HEK293 (cell line): Measurements from ENCODE around the gene CNTN2.

Source experiments
- CTCF ChIA-PET: fragments of 350-600 bp; formaldehyde crosslinking; extraction: SDS; loops from one replicate; lab custom pipeline; 2021; ENCODE audit warnings: antibody characterized with exemption; lab: Yijun Ruan, JAX
- POLR2A ChIA-PET: fragments of 300-600 bp; formaldehyde crosslinking; extraction: SDS; loops from one replicate; lab custom pipeline; 2020; ENCODE audit warnings: antibody characterized with exemption, inconsistent platforms; lab: Yijun Ruan, JAX
- H3K27ac ChIP-seq: fragments of 200-500 bp; sonication (Bioruptor generic); 2 replicates; pipeline ENCODE4 v1.5.1; 2014; ENCODE audit warnings: low read depth, low read length, control low read depth, inconsistent platforms; ENCODE audit errors: extremely low read depth
- H3K36me3 ChIP-seq, 2 experiments: fragments of 200-500 bp in 1 of 2; sonication (Bioruptor generic) in 1 of 2; 1 replicate in 1 of 2; 2 replicates in 1 of 2; pipeline ENCODE4 v1.5.1; 2014 to 2017; ENCODE audit warnings: inconsistent platforms in 2 of 2, low read length in 2 of 2; ENCODE audit not compliant: control insufficient read depth in 2 of 2, insufficient read depth in 1 of 2
- H3K4me1 ChIP-seq: fragments of 200-500 bp; sonication (Bioruptor generic); 2 replicates; pipeline ENCODE4 v1.5.1; 2014; ENCODE audit warnings: mild to moderate bottlenecking, low read length, inconsistent platforms; ENCODE audit not compliant: control insufficient read depth, insufficient read depth
- H3K4me3 ChIP-seq: 2 replicates; pipeline ENCODE4 v1.5.1; 2011; ENCODE audit warnings: low read depth, mild to moderate bottlenecking, control low read depth, low read length, moderate library complexity
- H3K9me3 ChIP-seq: fragments of 200-500 bp; sonication (Bioruptor generic); 2 replicates; pipeline ENCODE4 v1.5.1; 2014; ENCODE audit warnings: low read depth, low read length, inconsistent platforms; ENCODE audit not compliant: control insufficient read depth, insufficient read depth
- FEZF1 ChIP-seq: fragments of 450-650 bp; formaldehyde crosslinking; IDR thresholded peaks from 2 replicates; pipeline ENCODE4 v1.5.1; 2016; ENCODE audit warnings: missing biosample characterization, missing genetic modification characterization
- GLI4 ChIP-seq: fragments of 450-650 bp; formaldehyde crosslinking; IDR thresholded peaks from 2 replicates; pipeline ENCODE4 v1.5.1; 2016; ENCODE audit warnings: missing biosample characterization, missing genetic modification characterization
- HIC1 ChIP-seq: fragments of 450-650 bp; formaldehyde crosslinking; IDR thresholded peaks from 2 replicates; pipeline ENCODE4 v1.5.1; 2016; ENCODE audit warnings: missing biosample characterization, missing genetic modification characterization
- HOXD13 ChIP-seq: sonication (generic); formaldehyde crosslinking; IDR thresholded peaks from 2 replicates; pipeline ENCODE4 v1.8.0; 2022; ENCODE audit warnings: missing genetic modification reagents, borderline replicate concordance
- INSM2 ChIP-seq: fragments of 450-650 bp; formaldehyde crosslinking; IDR thresholded peaks from 2 replicates; pipeline ENCODE4 v1.5.1; 2016; ENCODE audit warnings: missing biosample characterization, missing genetic modification characterization
- KLF17 ChIP-seq: fragments of 450-650 bp; formaldehyde crosslinking; IDR thresholded peaks from 2 replicates; pipeline ENCODE4 v1.5.1; 2016; ENCODE audit warnings: missing biosample characterization, missing genetic modification characterization
- ZBTB48 ChIP-seq: fragments of 450-650 bp; formaldehyde crosslinking; IDR thresholded peaks from 2 replicates; pipeline ENCODE4 v1.5.1; 2016; ENCODE audit warnings: missing biosample characterization, missing genetic modification characterization
- ZEB2 ChIP-seq: fragments of 450-650 bp; formaldehyde crosslinking; IDR thresholded peaks from 2 replicates; pipeline ENCODE4 v1.5.1; 2016; ENCODE audit warnings: missing biosample characterization, missing genetic modification characterization
- ZNF132 ChIP-seq: fragments of 450-650 bp; formaldehyde crosslinking; IDR thresholded peaks from 2 replicates; pipeline ENCODE4 v1.5.1; 2017; ENCODE audit warnings: missing biosample characterization, missing genetic modification characterization, borderline replicate concordance
- ZNF202 ChIP-seq: fragments of 450-650 bp; formaldehyde crosslinking; IDR thresholded peaks from 2 replicates; pipeline ENCODE4 v1.5.1; 2016; ENCODE audit warnings: missing biosample characterization, missing genetic modification characterization, borderline replicate concordance
- ZNF239 ChIP-seq: fragments of 450-650 bp; formaldehyde crosslinking; IDR thresholded peaks from 2 replicates; pipeline ENCODE4 v1.5.1; 2016; ENCODE audit warnings: missing biosample characterization, missing genetic modification characterization
- ZNF280C ChIP-seq: fragments of 450-650 bp; formaldehyde crosslinking; IDR thresholded peaks from 2 replicates; pipeline ENCODE4 v1.5.1; 2016; ENCODE audit warnings: missing biosample characterization, missing genetic modification characterization
- ZNF341 ChIP-seq: fragments of 450-650 bp; formaldehyde crosslinking; IDR thresholded peaks from 2 replicates; pipeline ENCODE4; 2016; ENCODE audit warnings: low read depth, missing biosample characterization, missing genetic modification characterization
- ZNF362 ChIP-seq: fragments of 450-650 bp; formaldehyde crosslinking; IDR thresholded peaks from 2 replicates; pipeline ENCODE4 v1.5.1; 2016; ENCODE audit warnings: missing biosample characterization, missing genetic modification characterization
- ZNF426 ChIP-seq: fragments of 450-650 bp; formaldehyde crosslinking; IDR thresholded peaks from 2 replicates; pipeline ENCODE4 v1.5.1; 2017; ENCODE audit warnings: missing biosample characterization, missing genetic modification characterization, mild to moderate bottlenecking, inconsistent platforms, moderate library complexity
- ZNF529 ChIP-seq: fragments of 450-650 bp; formaldehyde crosslinking; IDR thresholded peaks from 2 replicates; pipeline ENCODE4 v1.5.1; 2017; ENCODE audit warnings: missing genetic modification characterization, missing biosample characterization; ENCODE audit not compliant: insufficient replicate concordance
- ZNF560 ChIP-seq: fragments of 450-650 bp; formaldehyde crosslinking; IDR thresholded peaks from 2 replicates; pipeline ENCODE4 v1.5.1; 2017; ENCODE audit warnings: missing biosample characterization, missing genetic modification characterization, borderline replicate concordance
- ZNF610 ChIP-seq: fragments of 450-650 bp; formaldehyde crosslinking; IDR thresholded peaks from 2 replicates; pipeline ENCODE4 v1.5.1; 2016; ENCODE audit warnings: missing biosample characterization, missing genetic modification characterization, borderline replicate concordance
- ZNF76 ChIP-seq: fragments of 450-650 bp; formaldehyde crosslinking; IDR thresholded peaks from 2 replicates; pipeline ENCODE4; 2016; ENCODE audit warnings: low read depth, missing biosample characterization, missing genetic modification characterization, borderline replicate concordance
- ZNF777 ChIP-seq: fragments of 450-650 bp; formaldehyde crosslinking; IDR thresholded peaks from 2 replicates; pipeline ENCODE4 v1.5.1; 2017; ENCODE audit warnings: missing biosample characterization, missing genetic modification characterization, borderline replicate concordance
- ZSCAN30 ChIP-seq: fragments of 450-650 bp; IDR thresholded peaks from 2 replicates; pipeline ENCODE4 v1.5.1; 2018; ENCODE audit warnings: missing biosample characterization, mild to moderate bottlenecking, missing genetic modification characterization, moderate library complexity

Gene CNTN2

GRCh38 chr1:205003358-205004131, 39.5 kb upstream of the CNTN2 start:
- CTCF ChIA-PET = interaction anchor here (0.7 to 2.9 kb wide), 4 partner anchors 14 to 300 kb away, joined by 3 to 22 read pairs (median 4); no protein-coding TSS in a partner anchor

GRCh38 chr1:205004351-205004750, 38.7 kb upstream of the CNTN2 start:
- H3K36me3 ChIP-seq = no peaks in the 10 kb centered on the region
- H3K9me3 ChIP-seq = no peaks in the 10 kb centered on the region
- ChIA-PET CTCF (interaction anchor here (1.4 kb wide), 1 partner anchor 16 kb away, joined by 4 read pairs; no protein-coding TSS in a partner anchor), POLR2A (no interaction called here)
- H3K4me3 ChIP-seq = no peak overlapping the region
- TF ChIP-seq HIC1 (tag by site-specific recombination) = no peak
- no peak overlapping the region for H3K27ac ChIP-seq
- H3K4me1 ChIP-seq = no peaks in the 10 kb centered on the region

More at GRCh38 chr1:205003358-205004131, 39.5 kb upstream of the CNTN2 start:
- H3K36me3 ChIP-seq = no peaks in the 10 kb centered on the region
- peak; percentile 50; the same call in 1 of the 2 replicates for TF ChIP-seq FEZF1 (tag by site-specific recombination)
- no peak for TF ChIP-seq ZEB2
- TF ChIP-seq KLF17 (tag by site-specific recombination) = no peak
- H3K4me3 ChIP-seq = no peak overlapping the region
- H3K27ac ChIP-seq = no peak overlapping the region
- POLR2A ChIA-PET = no interaction called here
- H3K4me1 ChIP-seq = no peaks in the 10 kb centered on the region
- no peaks in the 10 kb centered on the region for H3K9me3 ChIP-seq

GRCh38 chr1:205008896-205009295, 34.1 kb upstream of the CNTN2 start:
- H3K4me1 ChIP-seq = no peaks in the 10 kb centered on the region
- no peaks in the 10 kb centered on the region for H3K9me3 ChIP-seq
- ChIA-PET POLR2A (no interaction called here), CTCF (interaction anchor here (0.6 kb wide), 1 partner anchor 409 kb away, joined by 3 read pairs; no protein-coding TSS in a partner anchor)
- TF ChIP-seq INSM2 (no peak), ZSCAN30 (tag by site-specific recombination) (no peak), ZNF560 (no peak), HOXD13 (CRISPR knock-in tag) (no peak), ZNF132 (tag by site-specific recombination) (no peak), ZBTB48 (no peak), ZNF202 (tag by site-specific recombination) (no peak), GLI4 (tag by site-specific recombination) (no peak), ZNF426 (tag by site-specific recombination) (no peak), ZNF529 (tag by site-specific recombination) (no peak), ZNF239 (tag by site-specific recombination) (no peak), ZNF777 (tag by site-specific recombination) (no peak), ZNF341 (no peak), ZNF280C (tag by site-specific recombination) (no peak), ZNF610 (tag by site-specific recombination) (no peak), ZNF76 (tag by site-specific recombination) (no peak), ZNF362 (no peak)
- H3K27ac ChIP-seq = no peak overlapping the region
- no peaks in the 10 kb centered on the region for H3K36me3 ChIP-seq
- H3K4me3 ChIP-seq = no peak overlapping the region
